GM21423 (cell line): ENCODE data around the gene ADAMTSL5.
"Not testable (repeated sequence)": the region's sequence is repeated elsewhere in the genome, so short reads cannot be mapped to it uniquely, and the experiment has no call there.

Experiments
- ATAC-seq: cut with Tn5 transposase; IDR thresholded peaks from one replicate; pipeline ENCODE4 v1.9.1; 2021; ENCODE audit warnings: mild to moderate bottlenecking, moderate library complexity; ENCODE audit not compliant: unreplicated experiment

The ADAMTSL5 gene

DNA sequence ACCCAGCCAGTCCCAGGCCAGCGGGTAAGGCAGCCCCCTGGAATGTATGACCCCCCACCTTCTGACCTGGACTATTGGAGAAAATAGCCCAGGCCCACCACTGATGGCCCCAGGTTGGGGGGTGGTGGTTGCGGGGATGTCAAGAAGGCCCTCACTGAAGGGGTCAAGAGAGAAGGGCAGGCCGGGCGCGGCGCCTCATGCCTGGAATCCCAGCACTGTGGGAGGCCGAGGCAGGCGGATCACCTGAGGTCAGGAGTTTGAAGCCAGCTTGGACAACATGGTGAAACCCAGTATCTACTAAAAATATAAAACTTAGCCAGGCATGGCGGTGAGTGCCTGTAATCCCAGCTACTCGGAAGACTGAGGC lies 1.5 kb upstream of the ADAMTSL5 start:
- no peak for ATAC-seq

DNA sequence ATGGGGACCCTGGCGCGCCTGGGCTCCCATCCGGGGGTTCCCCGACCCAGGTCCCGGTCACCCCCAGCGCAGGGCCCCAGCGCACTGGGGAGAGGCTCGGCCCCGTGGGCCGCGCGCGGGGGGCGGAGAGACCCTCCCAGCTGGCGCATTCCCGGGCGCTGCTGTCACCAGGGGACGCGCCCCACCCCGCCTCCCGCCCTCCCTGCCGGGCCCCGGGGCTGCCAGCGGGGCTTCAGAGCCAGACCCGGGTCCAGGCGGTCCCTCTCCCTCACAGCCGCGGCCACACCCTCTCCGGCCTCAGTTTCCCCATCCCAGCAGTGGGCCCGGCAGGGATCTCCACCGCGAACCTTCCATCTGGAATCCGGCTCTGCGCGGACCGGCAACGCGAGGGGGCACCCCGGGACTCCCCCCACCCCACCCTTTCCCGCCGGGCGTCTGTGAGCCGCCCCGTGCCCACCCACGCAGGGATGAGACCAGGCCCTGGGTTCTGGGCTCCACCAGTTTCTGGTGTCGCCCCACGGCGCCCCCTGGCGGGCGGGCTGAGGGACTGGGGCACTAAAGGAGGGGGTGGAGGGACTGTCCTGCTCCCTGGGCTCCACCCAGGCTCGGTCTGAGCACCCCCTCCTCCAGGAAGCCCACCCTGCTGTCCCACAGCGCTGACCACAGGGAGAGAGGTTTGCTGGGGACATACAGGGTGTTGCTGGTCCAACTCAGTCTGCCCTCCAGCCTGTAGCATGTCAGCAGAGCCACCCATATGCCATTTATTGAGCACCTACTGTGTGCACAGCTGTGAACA lies 878 bp upstream of the ADAMTSL5 start:
- no peak for ATAC-seq

DNA sequence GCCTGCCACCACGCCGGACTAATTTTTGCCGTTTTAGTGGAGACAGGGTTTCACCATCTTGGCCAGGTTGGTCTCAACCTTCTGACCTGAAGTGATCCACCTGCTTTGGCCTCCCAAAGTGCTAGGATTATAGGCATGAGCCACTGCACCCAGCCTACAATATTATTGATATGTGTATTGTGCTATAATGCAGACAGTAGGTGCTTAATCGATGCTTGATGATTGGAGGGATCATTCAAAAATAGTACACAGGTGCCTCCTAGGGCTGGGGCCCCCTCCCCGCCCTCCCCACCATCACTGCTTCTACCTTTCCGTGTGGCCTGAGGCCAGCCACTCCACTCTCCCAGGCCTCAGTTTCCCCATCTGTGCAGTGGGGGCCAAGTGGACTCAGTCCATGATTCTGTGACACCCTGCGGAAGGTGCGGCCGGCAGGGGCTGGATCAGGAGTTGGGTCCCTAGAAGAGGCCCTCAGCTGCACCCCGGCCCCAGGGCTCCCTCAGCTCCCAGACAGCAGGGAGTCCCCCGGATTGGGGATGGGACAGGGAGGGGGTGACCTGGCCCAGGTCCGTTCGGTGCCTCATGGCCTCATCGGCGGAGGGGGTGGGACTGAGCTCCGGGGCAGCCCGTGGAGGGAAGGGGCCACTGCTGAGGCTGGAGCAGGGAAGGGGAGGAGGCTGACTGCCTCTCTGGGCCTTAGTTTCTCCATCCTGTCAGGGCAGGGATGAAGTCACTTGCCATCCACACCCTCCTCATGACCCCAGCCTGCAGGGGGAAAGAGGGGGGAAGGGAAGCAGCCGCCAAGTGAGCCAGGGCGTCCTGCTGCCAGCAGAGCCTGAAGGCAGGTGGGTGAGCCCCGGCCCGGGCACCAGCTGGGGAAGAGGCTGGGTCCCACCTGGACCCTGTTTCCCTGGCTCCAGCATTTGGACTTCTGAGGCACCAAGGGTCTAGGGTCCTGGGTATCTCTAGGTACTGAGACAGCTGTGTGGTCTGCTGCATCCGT lies 1.2 kb downstream of the ADAMTSL5 start:
- ATAC-seq, result no peak

DNA sequence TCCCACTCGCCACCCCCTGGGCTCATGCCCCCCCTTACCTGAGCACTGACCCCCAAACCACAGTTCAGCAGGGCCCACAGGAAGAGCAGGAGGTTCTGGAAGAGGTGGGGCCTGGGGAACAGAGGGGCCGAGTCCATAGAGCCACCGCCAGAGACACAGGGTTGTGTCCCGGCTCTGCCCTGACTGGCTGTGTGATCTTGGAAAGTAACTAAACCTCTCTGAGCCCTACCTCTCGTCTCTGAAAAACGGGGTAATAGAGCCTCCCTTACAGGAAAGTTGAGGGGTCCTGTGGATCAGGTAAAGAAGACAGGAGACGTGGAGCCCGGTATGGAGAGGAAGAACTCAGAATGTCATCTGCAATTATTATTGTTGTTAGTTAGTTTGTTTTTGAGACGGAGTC lies 2.0 kb downstream of the ADAMTSL5 start:
- no peak for ATAC-seq

DNA sequence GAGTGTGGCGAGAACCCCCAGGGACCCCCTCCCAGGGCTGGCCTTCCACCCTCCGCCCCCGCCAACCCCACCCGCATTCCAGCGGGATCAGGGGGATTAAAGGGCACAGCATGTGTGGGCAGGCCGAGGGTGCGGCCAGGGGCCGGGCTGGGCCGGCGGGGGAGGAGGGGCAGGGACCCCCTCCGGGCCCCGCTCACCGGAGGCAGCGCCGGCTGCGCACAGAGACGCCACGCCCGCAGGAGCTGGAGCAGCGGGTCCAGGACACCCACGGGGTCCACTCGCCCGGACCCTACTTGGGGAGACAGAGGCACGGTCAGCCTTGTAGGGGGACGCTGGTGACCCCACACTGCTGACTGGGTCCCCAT lies 2.4 kb downstream of the ADAMTSL5 start:
- ATAC-seq, result no peak

DNA sequence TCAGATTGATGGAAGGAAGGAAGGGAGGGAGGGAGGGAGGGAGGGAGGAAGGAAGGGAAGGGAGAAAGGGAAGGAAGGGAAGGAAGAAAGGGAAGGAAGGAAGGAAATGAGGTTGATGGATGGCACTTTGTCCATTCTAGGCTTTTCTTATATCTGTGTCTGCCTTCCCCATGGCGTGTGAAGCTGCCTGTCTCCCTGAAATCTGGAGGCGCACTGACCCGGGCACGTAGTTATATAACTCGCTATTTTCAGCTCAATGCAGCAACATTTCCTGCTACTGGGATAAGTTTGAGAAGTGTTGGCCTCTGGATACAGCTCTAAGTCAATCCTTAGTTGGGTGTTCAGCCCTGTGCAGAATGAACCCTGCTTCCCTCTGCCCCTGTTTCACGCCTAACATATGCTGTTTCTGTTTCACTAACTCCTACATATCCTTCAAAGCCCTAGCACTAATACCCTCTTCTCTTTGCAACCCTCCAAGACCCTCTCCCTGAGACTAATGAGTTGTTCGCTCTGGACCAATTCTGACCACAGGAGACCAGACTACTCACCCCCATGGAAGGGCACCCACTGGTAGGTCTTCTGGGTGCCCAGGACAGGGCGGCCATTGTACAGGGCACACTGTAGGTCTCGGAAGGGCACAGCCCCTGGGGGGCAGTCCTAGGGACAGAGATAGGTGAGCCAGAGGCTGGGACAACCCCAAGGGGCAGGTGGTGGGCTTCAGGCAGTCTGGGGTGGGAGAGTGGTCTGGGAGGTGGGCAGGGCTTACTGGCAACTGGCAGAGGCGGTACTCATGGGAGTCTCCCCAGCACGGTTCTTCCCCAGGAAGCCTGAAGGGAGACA lies 3.0 kb downstream of the ADAMTSL5 start:
- no peak for ATAC-seq

DNA sequence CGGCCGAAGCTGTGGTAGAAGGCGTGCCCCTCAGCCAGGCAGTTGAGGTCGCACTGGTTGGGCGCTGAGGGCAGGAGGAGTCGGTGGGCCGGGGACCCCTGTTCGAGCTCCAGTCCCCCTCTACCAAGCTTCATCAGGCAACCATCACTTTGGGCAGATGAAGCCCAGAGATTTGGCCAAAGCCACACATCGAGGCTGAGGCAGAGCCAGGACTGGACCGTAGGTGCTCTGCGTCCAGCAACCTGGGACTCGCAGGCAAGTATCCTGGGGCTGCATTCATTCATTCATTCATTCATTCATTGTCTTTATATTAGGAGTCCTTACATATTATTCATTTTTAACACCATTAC lies 4.3 kb downstream of the ADAMTSL5 start:
- ATAC-seq, result no peak

DNA sequence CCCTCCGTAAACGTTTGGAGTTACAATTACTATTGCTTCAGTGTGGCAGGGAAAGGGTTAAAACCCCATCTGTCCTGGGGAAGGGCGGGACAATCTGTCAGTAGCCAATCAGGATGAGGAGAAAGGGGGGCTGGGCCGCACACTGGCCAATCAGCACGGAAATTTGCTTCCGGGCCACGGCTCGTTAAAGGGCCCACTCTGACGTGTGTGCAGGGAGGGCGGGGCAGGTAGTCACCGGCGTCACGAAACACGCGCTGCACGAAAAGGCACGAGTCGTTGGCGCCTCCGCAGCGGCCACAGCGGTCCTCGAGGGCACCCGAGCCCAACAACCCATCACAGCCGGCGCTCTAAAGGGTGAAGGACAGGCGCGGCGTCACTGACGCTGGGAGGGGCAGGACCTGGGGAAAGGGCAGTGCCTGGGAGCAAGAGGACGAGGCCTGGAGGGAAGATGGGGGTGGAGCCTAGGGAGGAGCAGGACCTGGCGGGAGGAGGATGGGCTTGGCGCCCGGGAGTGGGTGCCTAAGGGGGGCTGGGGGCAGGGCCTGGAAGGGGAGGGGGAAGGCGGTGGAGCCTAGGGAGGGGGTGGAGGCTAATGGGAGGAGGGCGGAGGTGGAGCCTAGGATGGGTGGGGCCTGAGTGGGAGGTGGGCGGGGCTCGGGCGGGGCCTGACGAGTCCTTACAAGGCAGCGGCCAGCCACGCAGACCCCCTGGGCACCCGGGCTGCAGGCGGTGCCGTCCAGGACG lies 4.9 kb downstream of the ADAMTSL5 start:
- no peak for ATAC-seq

DNA sequence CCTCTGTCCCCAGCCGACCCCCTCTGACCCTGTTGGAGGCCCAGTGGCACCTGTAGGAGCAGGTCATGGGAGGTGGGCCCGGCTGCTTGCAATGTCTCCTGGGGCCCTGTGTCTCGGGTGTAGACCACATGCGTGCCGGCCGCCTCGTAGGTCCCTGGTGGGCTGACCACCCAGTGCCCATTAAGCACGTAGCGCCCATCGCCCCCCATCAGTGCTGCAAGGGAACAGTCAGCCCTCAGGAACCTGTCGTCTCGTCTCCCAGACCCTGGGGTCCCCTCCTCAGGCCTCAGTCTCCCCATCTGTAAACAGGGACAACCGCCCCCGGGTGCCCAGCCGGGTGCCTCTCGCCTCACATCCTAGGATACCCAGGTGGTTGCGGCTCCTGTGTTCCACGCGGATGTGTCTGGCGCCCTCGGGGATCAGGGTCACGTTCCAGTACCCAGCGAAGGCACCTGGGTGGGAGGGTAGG lies 5.6 kb downstream of the ADAMTSL5 start:
- ATAC-seq, result no peak

DNA sequence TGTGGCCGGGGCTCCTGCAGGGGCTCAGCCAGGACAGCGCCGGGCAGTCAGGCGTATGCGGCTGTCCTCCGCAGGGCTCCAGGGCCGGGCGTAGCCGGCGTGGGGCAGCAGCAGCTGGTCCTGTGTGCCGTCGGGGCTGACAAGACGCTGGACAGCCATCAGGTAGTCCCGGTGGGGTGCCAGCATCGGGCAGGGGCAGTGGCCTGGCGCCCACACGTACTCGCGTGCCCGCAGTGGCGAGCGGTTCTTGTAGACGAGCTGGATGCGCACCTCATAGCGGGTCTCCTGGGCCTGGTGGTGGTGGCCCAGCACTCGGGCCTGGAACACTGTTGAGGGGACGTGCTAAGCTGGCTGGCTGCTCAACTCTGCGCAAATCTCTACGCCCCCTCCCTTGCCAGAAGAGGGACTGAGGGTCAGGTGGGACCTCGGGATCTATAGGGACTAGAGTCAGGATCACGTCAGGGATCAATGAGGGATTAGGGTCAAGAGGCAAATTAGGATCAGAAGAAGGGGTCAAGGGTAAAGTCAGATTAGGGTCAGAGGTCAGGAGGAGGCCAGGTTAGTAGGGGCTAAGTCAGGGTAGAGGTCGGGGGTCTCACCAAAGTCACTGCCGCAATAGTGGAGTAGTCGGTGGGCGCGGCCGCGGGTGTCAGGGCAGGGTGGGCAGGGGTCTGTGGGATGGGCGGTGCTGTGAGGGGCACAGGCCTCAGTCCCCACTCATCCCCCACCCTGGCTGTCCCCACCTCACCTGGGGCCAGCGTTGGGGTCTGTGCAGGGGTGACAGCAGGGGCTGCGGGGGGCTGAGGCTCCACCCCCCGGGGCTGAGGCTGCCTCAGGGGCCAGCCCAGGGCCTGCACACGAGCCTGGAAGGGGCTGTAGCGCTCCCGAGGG lies 6.6 kb downstream of the ADAMTSL5 start:
- no peak for ATAC-seq

DNA sequence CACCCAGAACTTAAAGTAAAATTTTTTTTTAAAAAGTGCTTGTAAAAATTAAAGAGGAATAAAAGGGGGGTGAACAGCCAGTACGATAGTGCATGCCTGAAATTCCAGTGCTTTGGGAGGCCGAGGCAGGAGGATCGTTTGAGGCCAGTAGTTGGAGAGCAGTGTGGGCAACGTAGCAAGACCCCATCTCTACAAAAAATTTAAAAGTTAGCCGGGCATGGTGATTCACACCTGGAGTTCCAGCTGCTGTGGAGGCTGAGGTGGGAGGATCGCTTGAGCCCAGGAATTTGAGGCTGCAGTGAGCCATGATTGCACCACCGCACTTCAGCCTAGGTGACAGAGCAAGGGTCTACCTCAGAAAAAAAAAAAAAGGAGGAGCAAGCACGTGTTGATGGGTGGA lies 7.8 kb downstream of the ADAMTSL5 start:
- no peak for ATAC-seq

DNA sequence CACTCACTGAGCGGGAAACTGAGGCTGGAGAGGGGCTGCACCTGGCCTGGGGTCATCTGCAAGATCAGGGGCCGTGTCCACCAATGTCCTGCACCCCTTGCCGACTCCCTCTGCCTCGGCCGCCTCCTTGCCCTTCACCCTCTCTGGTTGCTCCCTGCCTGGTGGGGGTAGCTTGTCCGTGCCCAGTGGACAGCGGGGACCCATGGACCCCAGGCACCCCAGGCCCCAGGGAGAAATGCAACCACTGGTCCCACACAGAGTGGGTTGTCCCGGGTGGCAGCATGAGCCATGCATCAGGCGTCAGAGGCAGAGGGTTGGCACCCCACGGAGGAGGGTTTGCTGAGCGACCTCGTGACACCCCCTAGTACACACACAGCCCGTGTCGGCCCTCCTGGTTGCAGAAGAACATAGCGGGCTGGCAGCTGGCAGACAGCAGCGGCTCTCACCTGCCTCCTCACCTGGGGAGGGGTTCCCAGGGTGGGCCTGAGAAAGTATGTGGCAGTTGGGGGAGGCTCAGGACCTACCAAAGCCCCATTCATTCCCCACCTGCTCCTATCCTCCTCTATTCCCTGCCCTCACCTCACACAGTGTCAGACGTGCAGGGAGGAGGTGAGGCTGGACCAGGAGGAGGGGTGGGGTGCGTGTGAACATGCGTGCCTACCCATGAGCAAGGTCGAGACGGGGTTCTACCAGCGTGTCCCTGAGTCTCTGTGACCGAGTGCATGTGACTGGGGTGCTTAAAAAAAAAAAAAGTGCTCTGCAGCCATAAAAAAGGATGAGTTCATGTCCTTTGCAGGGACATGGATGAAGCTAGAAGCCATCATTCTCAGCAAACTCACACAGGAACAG lies 8.7 kb downstream of the ADAMTSL5 start:
- ATAC-seq, result no peak

DNA sequence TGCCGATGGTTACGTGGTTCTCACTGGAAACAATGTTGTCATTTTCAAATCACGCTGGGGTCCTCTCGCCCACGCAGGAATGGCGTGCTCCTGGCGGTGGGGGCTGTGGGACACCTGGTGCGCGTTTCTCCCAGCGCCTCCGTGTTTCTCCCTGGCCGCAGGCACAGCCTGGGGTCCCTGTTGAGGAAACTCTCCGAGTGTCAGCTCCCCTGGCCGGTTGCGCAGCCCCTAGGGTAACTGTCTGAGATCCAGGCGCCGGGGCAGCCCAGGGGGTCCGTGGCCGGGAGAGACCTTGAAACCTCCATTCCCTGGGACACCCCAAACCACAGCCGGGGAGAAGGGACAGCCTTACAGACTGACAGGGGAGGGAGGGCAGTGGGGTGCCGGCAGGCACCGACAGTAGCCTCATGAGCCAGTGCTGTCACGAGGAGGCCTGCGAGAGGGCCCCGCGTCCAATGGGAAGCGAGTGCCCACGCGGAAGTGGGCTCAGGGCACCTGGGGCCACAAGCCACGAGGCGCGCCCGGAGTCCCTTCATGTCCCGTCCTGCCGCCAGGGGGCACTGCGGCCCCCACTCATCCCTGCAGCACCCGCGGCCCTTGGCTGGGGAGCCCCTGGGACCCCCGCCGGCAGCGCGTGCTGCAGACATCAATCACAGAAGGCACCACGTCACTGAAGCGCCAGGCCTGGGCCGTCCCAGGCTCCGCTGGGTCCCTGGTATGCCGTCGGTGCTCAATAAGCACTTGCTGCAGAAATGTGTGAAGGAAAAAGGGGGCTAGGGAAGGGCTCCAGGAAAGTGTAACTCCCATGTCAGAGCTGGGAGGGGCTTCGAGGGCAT lies 9.5 kb downstream of the ADAMTSL5 start:
- no peak for ATAC-seq

DNA sequence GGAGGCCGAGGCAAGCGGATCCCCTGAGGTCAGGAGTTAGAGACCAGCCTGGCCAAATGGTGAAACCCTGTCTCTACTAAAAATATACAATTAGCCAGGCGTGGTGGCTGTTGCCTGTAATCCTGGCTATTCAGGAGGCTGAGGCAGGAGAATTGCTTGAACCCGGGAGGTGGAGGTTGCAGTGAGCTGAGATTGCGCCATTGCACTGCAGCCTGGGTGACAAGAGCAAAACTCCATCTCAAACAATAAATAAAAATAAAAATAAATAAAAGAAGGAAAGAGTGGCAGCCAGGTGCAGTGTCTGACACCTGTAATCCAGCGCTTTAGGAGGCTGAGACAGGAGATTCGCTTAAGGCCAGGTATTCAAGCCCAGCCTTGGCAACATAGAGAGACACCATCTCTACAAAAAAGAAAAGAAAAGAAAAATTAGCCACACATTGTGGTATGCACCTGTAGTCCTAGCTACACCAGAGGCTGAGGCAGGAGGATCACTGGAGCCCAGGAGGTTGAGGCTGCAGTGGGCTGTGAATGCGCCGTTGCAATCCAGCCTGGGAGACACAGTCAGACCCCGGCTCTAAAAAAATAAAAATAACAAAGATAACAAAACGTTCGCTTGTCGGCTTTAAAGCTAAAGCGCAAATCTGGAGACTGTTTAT lies 10.3 kb downstream of the ADAMTSL5 start:
- no peak for ATAC-seq

DNA sequence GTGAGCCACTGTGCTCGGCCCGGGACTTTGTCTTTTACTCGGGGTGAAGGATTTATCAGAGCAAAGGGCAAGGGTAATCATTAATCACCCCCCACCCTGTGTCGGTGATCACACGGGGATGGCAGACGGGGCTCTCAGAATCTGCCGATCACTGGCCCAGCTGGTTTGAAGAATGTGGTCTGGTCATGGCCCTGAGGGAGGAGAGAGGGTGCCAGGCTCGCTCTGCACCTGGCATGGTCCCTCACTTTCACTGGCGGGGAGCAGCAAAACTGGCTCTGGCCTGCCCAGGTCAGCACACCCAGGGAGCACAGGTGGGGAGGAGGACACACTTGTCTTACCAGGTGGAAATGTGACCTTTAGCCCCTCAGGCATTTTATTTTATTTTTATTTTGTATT lies 11.6 kb downstream of the ADAMTSL5 start:
- ATAC-seq, result no peak

DNA sequence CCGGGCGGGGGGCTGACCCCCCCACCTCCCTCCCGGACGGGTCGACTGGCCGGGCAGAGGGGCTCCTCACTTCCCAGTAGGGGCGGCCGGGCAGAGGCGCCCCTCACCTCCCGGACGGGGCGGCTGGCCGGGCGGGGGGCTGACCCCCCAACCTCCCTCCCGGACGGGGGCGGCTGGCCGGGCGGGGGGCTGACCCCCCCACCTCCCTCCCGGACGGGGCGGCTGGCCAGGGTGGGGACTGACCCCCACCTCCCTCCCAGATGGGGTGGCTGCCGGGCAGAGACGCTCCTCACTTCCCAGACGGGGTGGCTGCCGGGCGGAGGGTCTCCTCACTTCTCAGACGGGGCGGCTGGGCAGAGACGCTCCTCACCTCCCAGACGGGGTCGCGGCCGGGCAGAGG lies 13.6 kb downstream of the ADAMTSL5 start:
- ATAC-seq, result not testable (repeated sequence)

DNA sequence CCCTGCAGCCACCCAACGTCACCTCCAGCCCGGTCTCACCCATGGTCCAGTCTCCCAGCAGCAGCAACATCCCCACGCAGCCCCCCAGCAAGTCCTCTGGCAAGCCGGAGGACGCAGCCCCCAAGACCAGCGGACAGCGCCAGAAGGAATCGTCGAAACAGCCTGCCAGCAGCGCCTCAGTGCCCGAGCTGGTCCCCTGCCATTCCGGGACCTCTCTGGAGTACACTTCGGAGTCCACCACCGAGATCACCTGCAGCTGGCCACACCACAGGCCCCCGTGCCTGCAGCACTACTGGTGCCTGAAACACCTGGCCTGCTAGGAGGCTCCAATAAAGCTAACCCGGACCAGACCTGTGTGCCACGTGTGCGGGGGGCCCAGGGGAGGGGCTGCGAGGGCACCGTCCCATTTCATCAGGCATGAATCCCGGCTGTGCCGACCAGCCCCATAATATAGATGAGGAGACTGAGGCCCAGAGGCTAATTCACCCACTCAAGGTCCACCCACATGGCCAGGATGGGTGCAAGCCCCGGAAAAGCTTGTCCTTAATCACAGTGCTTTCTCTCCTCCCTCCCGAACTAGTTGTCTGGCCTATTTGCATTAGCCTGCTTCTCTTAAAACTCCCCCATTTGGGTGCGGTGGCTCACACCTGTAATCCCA lies 15.1 kb downstream of the ADAMTSL5 start:
- ATAC-seq, result no peak
